RWPE2 (cell line): ENCODE data around the gene VIT.

ENCODE experiments used
- ATAC-seq: fragments of 200-7000 bp; cut with Tn5 transposase; 3 replicates; pipeline ENCODE4 v1.9.1; 2021; ENCODE audit warnings: low read depth
- DNase-seq: peaks from one replicate; pipeline ENCODE4 v3.0.0-alpha.2; 2020; ENCODE audit warnings: low spot score
- H3K27ac ChIP-seq: fragments of 450-650 bp; 2 replicates; pipeline ENCODE4 v1.5.1; 2017; ENCODE audit warnings: mild to moderate bottlenecking; ENCODE audit not compliant: poor library complexity, severe bottlenecking
- H3K27me3 ChIP-seq: fragments of 250-450 bp; sonication (Bioruptor Pico); 2 replicates; pipeline ENCODE4 v1.5.1; 2021; ENCODE audit warnings: mild to moderate bottlenecking, moderate library complexity; ENCODE audit not compliant: insufficient read depth, poor library complexity, severe bottlenecking
- H3K36me3 ChIP-seq: fragments of 250-450 bp; sonication (Bioruptor Pico); 2 replicates; pipeline ENCODE4 v1.5.1; 2020; ENCODE audit warnings: low read depth, mild to moderate bottlenecking, moderate library complexity
- H3K4me1 ChIP-seq: fragments of 250-450 bp; sonication (Bioruptor Pico); 2 replicates; pipeline ENCODE4 v1.5.1; 2021; ENCODE audit warnings: mild to moderate bottlenecking, moderate library complexity; ENCODE audit not compliant: insufficient read depth, poor library complexity, severe bottlenecking
- H3K4me3 ChIP-seq: fragments of 250-450 bp; sonication (Bioruptor Pico); 2 replicates; pipeline ENCODE4 v1.5.1; 2021; ENCODE audit warnings: mild to moderate bottlenecking, moderate library complexity; ENCODE audit not compliant: severe bottlenecking
- H3K9me3 ChIP-seq: fragments of 250-450 bp; sonication (Bioruptor Pico); 2 replicates; pipeline ENCODE4 v1.5.1; 2021; ENCODE audit warnings: mild to moderate bottlenecking, moderate library complexity; ENCODE audit not compliant: severe bottlenecking
- TF ChIP-seq, protein P1 (sequence below): fragments of 450-650 bp; IDR thresholded peaks from one replicate; pipeline ENCODE4 v1.5.1; 2017; ENCODE audit warnings: mild to moderate bottlenecking, moderate library complexity; ENCODE audit not compliant: poor library complexity, severe bottlenecking

The VIT gene

GRCh38 chr2:36811071-36811470, 114.6 kb downstream of the VIT start:
- ATAC-seq (no peak), DNase-seq (no peak)
- TF ChIP-seq, protein P1, sequence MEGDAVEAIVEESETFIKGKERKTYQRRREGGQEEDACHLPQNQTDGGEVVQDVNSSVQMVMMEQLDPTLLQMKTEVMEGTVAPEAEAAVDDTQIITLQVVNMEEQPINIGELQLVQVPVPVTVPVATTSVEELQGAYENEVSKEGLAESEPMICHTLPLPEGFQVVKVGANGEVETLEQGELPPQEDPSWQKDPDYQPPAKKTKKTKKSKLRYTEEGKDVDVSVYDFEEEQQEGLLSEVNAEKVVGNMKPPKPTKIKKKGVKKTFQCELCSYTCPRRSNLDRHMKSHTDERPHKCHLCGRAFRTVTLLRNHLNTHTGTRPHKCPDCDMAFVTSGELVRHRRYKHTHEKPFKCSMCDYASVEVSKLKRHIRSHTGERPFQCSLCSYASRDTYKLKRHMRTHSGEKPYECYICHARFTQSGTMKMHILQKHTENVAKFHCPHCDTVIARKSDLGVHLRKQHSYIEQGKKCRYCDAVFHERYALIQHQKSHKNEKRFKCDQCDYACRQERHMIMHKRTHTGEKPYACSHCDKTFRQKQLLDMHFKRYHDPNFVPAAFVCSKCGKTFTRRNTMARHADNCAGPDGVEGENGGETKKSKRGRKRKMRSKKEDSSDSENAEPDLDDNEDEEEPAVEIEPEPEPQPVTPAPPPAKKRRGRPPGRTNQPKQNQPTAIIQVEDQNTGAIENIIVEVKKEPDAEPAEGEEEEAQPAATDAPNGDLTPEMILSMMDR, result no peak
- H3K27me3 ChIP-seq, result no peaks in the 10 kb centered on the region
- no peaks in the 10 kb centered on the region for H3K36me3 ChIP-seq
- no peaks in the 10 kb centered on the region for H3K9me3 ChIP-seq
- no peak overlapping the region for H3K27ac ChIP-seq
- H3K4me1 ChIP-seq, result no peaks in the 10 kb centered on the region
- H3K4me3 ChIP-seq, result no peak overlapping the region

GRCh38 chr2:36812196-36812595, 115.7 kb downstream of the VIT start:
- TF ChIP-seq, protein P1, result no peak
- Histone ChIP-seq H3K4me3 (no peak overlapping the region), H3K9me3 (no peaks in the 10 kb centered on the region), H3K36me3 (no peaks in the 10 kb centered on the region), H3K27ac (no peak overlapping the region), H3K4me1 (no peaks in the 10 kb centered on the region), H3K27me3 (no peaks in the 10 kb centered on the region)
- ATAC-seq (no peak), DNase-seq (no peak)

- Histone ChIP-seq H3K4me3 (no peak overlapping the region), H3K4me1 (no peaks in the 10 kb centered on the region), H3K27me3 (no peaks in the 10 kb centered on the region), H3K27ac (no peak overlapping the region), H3K36me3 (no peaks in the 10 kb centered on the region), H3K9me3 (no peaks in the 10 kb centered on the region)
- DNase-seq (no peak), ATAC-seq (no peak)
- TF ChIP-seq, protein P1, result no peak
Observed at GRCh38 chr2:36818542-36818941, 122.0 kb downstream of the VIT start.

- Histone ChIP-seq H3K27me3 (no peaks in the 10 kb centered on the region), H3K4me1 (no peaks in the 10 kb centered on the region), H3K4me3 (no peak overlapping the region), H3K9me3 (no peaks in the 10 kb centered on the region), H3K27ac (no peak overlapping the region), H3K36me3 (no peaks in the 10 kb centered on the region)
- TF ChIP-seq, protein P1, result no peak
- ATAC-seq (no peak), DNase-seq (no peak)
Observed at GRCh38 chr2:36819095-36819711, 122.7 kb downstream of the VIT start.

DNA sequence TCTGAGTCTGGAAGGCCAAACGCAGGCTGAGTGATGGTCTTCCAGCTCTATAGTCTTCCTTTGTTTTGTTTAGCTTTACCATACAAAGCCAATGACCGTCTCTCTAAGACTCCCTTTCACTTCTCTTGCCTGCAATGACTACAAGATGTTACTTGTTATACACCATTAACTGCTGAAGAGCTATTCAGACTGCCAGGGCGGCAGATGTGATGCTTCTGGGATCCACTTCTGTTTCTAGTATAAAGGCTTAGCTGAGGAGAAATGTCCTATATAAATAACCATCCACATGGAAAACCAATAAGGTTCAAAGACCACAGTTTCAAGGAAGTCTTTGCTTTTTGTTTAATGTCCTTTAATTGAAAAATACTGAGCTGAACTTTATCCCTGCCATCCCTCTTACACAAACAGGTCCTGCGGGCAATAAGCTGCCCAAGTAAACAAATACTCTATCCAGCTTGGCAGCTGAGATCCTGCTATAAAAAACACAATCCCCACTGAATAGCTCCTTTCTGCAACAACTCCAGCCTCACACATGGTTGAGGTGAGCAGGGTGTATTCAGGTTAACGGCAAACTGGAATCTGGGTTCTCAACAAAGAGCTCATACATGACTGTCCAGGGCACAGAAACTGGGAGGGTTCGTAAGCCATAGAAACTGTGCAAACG, 124.6 kb downstream of the VIT start:
- TF ChIP-seq, protein P1, result no peak
- Histone ChIP-seq H3K27ac (no peak overlapping the region), H3K4me3 (no peak overlapping the region), H3K9me3 (no peaks in the 10 kb centered on the region), H3K36me3 (no peaks in the 10 kb centered on the region), H3K27me3 (no peaks in the 10 kb centered on the region), H3K4me1 (no peaks in the 10 kb centered on the region)
- DNase-seq, result no peak
- ATAC-seq, result no peak
